ENCODE measurements around the gene RAB4B. TPM values are rescaled to one million over a fixed set of nuclear protein-coding genes. Genes with fewer than 3 reads are reported as not detected.
"Not testable (repeated sequence)": the region's sequence is repeated elsewhere in the genome, so short reads cannot be mapped to it uniquely, and the experiment has no call there.

Gene RAB4B
- polyA plus RNA-seq, 4 donors = 7.6 to 11.7 (median 9.6) TPM

- DNase-seq (ENCODE audit: low read depth in 4 of 4, low spot score in 3 of 4) = no peak
Measured at GRCh38 chr19:40801426-40802299, 23.6 kb downstream of the RAB4B start.

GRCh38 chr19:40802300-40803169, 24.5 kb downstream of the RAB4B start:
- DNase-seq (ENCODE audit: low read depth in 4 of 4, low spot score in 3 of 4) = no peak

GRCh38 chr19:40803170-40803856, 25.3 kb downstream of the RAB4B start:
- DNase-seq (ENCODE audit: low read depth in 4 of 4, low spot score in 3 of 4) = no peak

GRCh38 chr19:40803857-40804782, 26.1 kb downstream of the RAB4B start:
- DNase-seq (ENCODE audit: low read depth in 4 of 4, low spot score in 3 of 4) = no peak

GRCh38 chr19:40804783-40805242, 26.8 kb downstream of the RAB4B start:
- no peak for DNase-seq (ENCODE audit: low read depth in 4 of 4, low spot score in 3 of 4)

GRCh38 chr19:40805258-40805868, 27.3 kb downstream of the RAB4B start:
- no peak for DNase-seq (ENCODE audit: low read depth in 4 of 4, low spot score in 3 of 4)

GRCh38 chr19:40806423-40807146, 28.5 kb downstream of the RAB4B start:
- peak; percentile 73 to 90 (median 88) for DNase-seq (ENCODE audit: low read depth in 4 of 4, low spot score in 3 of 4)

- no peak for DNase-seq (ENCODE audit: low read depth in 4 of 4, low spot score in 3 of 4)
Measured at GRCh38 chr19:40807147-40808020, 29.3 kb downstream of the RAB4B start.

GRCh38 chr19:40808021-40808325, 29.9 kb downstream of the RAB4B start:
- DNase-seq (ENCODE audit: low read depth in 4 of 4, low spot score in 3 of 4) = no peak

- DNase-seq (ENCODE audit: low read depth in 4 of 4, low spot score in 3 of 4) = no peak
Measured at GRCh38 chr19:40808497-40808896, 30.4 kb downstream of the RAB4B start.

- no peak for DNase-seq (ENCODE audit: low read depth in 4 of 4, low spot score in 3 of 4)
Measured at GRCh38 chr19:40809358-40810086, 31.5 kb downstream of the RAB4B start.

GRCh38 chr19:40810160-40810559, 32.1 kb downstream of the RAB4B start:
- DNase-seq (ENCODE audit: low read depth in 4 of 4, low spot score in 3 of 4) = no peak

GRCh38 chr19:40810649-40811408, 32.8 kb downstream of the RAB4B start:
- peak in 1 of 4 donors; percentile 59 for DNase-seq (ENCODE audit: low read depth in 4 of 4, low spot score in 3 of 4)

GRCh38 chr19:40811478-40812341, 33.7 kb downstream of the RAB4B start:
- DNase-seq (ENCODE audit: low read depth in 4 of 4, low spot score in 3 of 4) = no peak

GRCh38 chr19:40812571-40812970, 34.5 kb downstream of the RAB4B start:
- DNase-seq (ENCODE audit: low read depth in 4 of 4, low spot score in 3 of 4) = not testable (repeated sequence)
